NCI-H526 treated with DMSO at 0.1 percent for 48 hours (cell line): ENCODE results near the gene CPEB1.

Experiments
- DNase-seq: peaks from one replicate; lab custom pipeline; 2025; lab: John Stamatoyannopoulos, UW

The CPEB1 gene

GRCh38 chr15:82647045-82647834 lies at the start of gene CPEB1:
Gene CPEB1 (minus strand): TSS chr15:82647363. CDS start chr15:82628459, 18,904 bp downstream.
- no peak for DNase-seq

DNA sequence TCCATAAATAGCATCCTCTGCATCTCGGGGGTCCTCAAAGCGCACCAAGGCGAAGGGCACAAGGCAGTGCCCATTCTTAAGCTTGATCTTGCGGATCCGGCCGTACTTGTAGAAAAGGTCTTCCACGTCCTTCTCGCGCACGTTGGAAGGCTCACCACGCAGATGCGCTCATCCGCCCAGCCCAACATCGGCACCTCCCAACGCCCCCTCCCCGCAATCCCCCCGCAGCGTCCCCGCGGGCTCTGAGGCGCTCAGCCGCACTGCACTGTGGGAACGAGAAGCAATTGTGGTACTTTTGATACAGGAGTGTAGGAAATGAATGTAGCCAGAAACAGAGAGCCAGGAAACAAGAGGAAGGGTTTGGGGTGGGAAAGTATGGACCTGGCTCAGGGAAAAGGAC lies 45.0 kb upstream of the CPEB1 start:
- DNase-seq: no peak

DNA sequence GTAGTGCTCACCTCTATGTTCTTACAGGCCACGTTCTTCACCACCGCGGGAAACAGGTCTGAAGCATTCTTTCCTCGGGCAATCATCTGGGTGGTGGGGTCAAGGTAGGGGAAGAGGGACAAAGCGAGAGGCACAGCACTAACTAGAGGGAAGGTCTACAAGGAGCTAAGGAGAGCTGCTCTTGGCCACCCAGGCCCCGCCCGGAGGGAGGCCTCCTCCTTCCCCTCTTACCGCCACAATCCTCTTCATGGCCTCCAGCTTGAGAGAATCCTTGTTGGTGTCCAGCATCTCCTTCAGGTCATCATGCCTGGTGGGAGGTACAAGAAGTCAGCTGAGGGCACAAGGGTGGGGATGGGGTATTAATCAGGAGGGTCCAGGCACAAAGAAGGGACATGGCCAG lies 42.0 kb upstream of the CPEB1 start:
- no peak for DNase-seq

DNA sequence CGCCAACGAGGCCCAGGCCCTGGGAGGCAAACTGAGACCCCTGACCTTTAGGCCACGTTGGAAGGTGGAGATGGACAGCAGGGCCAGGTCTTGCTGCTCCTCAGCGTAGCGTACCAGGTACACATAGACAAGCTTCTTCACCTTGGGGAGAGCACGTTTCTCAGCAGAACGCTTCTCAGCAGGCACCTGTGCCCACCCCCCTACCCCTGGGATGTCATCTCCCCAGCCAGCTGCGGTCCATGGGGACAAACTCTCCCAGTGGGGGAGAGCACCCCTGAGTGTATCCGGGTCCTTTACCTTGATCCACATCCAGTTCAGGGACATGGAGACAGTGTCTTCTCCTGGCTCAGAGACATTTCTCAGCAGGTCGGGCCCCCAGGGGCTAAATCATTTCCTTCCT lies 41.5 kb upstream of the CPEB1 start:
- no peak for DNase-seq

DNA sequence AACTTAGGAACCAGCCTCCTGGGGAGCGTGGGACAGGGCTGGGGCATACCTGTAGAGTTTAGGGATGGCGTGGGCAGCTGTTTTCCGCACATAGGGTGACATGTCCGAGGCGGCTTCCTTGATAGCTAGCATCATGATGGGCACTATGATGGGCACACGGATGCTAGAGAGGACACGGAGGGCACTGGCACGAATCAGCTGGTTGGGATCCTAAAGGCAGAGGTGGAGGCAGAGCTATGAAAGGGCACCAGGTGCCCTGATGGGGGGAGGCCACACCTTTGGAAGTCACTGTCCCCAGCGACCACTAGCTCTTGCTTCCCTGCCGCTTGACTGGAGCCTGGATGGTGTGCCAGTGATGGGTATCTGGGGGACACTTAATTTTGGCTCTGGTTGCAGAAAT lies 34.2 kb upstream of the CPEB1 start:
- no peak for DNase-seq

DNA sequence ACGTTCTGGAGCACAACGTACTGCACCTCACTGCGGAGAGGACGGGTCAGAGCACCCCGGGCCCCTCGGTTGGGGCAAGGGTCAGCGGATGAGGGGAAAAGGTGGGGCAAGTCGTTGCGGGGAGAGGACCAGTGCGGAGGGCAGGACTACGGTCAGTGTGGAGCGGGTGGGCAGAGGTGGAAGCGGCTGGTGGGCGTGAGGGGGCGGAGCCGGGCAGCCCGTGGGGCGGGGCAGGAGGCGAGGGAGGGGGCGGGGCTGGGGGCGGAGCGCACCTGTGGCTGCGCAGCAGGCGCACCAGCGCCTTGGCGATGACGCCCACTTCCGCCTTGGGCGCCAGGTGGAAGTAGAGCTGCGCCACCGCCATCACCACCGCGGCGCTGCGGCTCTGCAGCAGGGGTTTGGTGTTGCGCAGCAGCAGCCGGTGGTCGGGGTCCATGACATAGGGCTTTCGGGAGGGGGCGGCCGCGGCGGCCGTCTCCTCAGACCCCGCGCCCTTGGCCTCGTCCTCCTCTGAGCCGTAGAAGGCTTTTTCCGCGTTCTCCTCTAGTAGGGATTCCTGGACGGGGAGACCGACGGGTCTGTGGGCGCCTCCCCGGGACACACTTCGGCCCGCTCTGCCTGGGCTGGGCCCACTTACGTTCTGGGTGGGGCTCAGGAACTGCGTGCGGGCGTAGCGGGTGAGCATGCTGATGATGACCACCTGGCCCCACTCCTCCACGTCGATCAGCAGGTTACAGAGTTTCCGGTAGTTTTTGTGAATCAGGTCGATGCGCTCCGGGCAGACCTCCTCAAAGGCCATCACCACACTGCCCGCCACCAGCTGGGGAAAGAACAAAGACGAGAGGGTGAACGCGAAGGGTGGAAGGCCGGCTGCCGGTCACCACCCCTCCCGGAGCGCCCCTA lies 33.3 kb upstream of the CPEB1 start:
- DNase-seq: peak; percentile 62

- no peak for DNase-seq
Observed at GRCh38 chr15:82679626-82680199, 32.5 kb upstream of the CPEB1 start.

DNA sequence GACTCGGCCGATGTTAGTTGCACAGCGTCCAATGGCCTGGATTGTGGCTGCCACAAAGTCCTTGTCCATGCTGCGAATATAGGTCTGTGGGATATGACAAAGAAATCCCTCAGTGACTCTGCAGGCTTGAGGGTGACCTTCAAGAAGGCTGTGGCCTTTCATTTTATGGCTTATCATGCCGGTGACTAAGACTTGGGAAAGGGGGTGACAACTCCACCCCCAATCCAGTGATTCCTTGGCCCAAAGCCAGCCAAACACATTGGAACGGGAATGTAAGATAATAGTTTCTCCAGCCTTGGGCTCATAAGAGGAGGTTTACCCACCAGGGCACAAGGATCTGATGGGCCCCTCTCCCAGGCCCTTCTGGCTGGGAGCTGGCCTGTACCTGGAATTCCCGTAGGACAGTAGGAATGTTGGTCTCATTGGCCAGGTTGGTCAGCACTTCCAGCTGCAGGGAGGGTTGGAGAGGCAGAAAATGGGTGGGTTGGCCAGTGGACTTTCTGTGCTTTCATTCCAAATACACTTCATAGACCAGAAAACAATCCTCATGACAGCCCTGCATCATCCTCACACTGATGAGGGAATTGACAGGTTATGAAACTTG lies 30.7 kb upstream of the CPEB1 start:
- DNase-seq: no peak

GRCh38 chr15:82674873-82675272 lies 27.7 kb upstream of the CPEB1 start:
- DNase-seq: no peak

DNA sequence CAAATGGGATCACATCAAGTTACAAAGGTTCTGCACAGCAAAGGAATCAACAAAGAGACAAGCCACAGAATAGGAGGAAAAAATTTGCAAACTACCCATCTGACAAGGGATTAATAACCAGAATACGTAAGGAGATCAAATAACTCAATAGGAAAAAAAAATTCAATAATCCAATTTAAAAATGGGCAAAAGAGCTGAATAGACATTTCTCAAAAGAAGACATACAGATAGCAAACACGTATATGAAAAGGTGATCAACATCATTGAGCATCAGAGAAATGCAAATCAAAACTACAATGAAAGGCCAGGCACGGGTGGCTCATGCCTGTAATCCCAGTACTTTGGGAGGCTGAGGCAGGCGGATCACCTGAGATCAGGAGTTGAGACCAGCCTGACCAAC lies 23.5 kb upstream of the CPEB1 start:
- no peak for DNase-seq

- DNase-seq: no peak
Observed at GRCh38 chr15:82666606-82667005, 19.4 kb upstream of the CPEB1 start.

GRCh38 chr15:82664021-82664420 lies 16.9 kb upstream of the CPEB1 start:
- no peak for DNase-seq

DNA sequence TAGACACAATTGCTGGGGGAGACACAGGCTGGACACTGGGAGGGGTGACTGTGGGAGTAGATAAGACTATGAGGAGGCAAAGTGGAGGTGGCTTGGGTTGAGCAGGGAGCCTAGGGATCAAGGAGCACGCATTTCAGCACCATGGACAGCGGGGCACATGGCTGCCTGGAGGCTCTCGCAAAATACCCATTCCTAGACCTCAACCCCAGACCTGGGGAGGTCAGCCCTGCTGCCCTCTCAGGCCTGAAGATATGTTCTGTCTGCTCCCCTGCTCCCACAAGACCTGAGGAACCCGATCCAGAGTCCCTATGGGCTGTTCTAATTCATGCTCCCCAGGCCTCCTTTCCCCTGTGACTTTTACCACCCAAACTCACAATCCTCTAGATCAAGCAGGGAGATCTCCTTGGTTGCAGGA lies 16.0 kb upstream of the CPEB1 start:
- no peak for DNase-seq

- no peak for DNase-seq
Observed at GRCh38 chr15:82662641-82663040, 15.5 kb upstream of the CPEB1 start.

- no peak for DNase-seq
Observed at GRCh38 chr15:82660378-82660777, 13.2 kb upstream of the CPEB1 start.

- DNase-seq: no peak
Observed at GRCh38 chr15:82656641-82657266, 9.6 kb upstream of the CPEB1 start.

GRCh38 chr15:82655606-82656005 lies 8.4 kb upstream of the CPEB1 start:
- DNase-seq: no peak

DNA sequence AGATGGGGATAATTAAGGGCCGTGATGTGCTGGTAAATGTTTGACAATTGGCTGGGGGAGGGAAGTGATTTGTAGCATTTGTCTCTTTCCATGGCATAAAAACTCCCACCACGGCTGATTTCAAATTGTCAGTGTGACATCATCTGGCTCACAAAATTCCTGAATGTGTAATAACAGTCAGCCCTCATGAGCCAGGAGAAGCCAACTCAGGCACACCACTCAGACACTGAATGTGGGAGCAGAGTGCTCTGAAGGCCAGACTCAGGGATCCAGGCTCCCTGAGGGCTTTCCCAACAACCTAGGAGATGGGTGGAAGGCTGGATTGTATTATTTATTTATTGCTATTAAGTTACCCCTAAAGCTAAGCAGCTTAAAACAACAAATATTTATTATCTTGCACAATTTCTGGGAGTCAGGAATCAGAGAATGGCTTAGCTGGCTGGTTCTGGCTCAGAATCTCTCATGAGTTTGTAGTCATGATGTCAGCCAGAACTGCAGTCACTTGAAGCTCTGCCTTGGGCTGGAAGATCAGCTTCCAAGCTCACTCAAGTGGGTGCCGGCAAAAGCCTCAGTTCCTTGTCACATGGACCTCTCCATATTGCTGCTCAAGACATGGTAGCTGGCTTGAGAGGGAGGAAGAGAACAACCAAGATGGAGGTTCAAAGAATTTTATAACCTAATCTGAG lies 6.5 kb upstream of the CPEB1 start:
- DNase-seq: no peak

GRCh38 chr15:82651708-82652107 lies 4.5 kb upstream of the CPEB1 start:
- no peak for DNase-seq

GRCh38 chr15:82650046-82650670 lies 3.0 kb upstream of the CPEB1 start:
- no peak for DNase-seq
